Skeletal muscle tissue (tissue), 4 donors: ENCODE data around the gene NTSR2. TPM values are rescaled to one million over a fixed set of nuclear protein-coding genes. Genes with fewer than 3 reads are reported as not detected.

Experiments
- H3K27ac ChIP-seq: one replicate; pipeline ENCODE4 v1.7.0; 2013; ENCODE audit warnings: mild to moderate bottlenecking, low read depth, low read length, inconsistent platforms
- H3K27me3 ChIP-seq, 3 donors: one replicate each; pipeline ENCODE4 v1.7.0; 2013; ENCODE audit warnings: low read length in 3 of 3; ENCODE audit not compliant: control insufficient read depth in 3 of 3, insufficient read depth in 3 of 3
- H3K36me3 ChIP-seq, 3 donors: one replicate each; pipeline ENCODE4 v1.7.0; 2013; ENCODE audit warnings: low read length in 3 of 3; ENCODE audit not compliant: control insufficient read depth in 3 of 3, insufficient read depth in 3 of 3
- H3K4me1 ChIP-seq, 3 donors: one replicate each; pipeline ENCODE4 v1.7.0; 2013; ENCODE audit warnings: low read length in 3 of 3, mild to moderate bottlenecking in 3 of 3; ENCODE audit not compliant: control insufficient read depth in 3 of 3, insufficient read depth in 3 of 3
- H3K4me3 ChIP-seq, 3 donors: one replicate each; pipeline ENCODE4 v1.7.0; 2013; ENCODE audit warnings: low read length in 3 of 3
- H3K9ac ChIP-seq, 3 donors: one replicate each; pipeline ENCODE4 v1.7.0; 2013; ENCODE audit warnings: low read length in 3 of 3, mild to moderate bottlenecking in 3 of 3, moderate library complexity in 2 of 3, low read depth in 1 of 3
- H3K9me3 ChIP-seq, 3 donors: one replicate each; pipeline ENCODE4 v1.7.0; 2013; ENCODE audit warnings: low read length in 3 of 3; ENCODE audit not compliant: control insufficient read depth in 3 of 3
- total RNA-seq: library from RNA; depleted of rRNA; stranded (reverse); fragments of >200 nt; gene quantifications from one replicate; pipeline ENCODE4 v1.2.3, GENCODE V29; 2014
- donor health status: Osteomylitis.

The NTSR2 gene
- total RNA-seq, 1 donor from 2014 or later: not detected

- H3K27ac ChIP-seq: no peak overlapping the region
- H3K9ac ChIP-seq: no peak overlapping the region
- no peak overlapping the region for H3K4me3 ChIP-seq
- peaks cover 0 to 16% (median 0%) of the 10 kb centered on the region in 3 donors for H3K36me3 ChIP-seq
- H3K27me3 ChIP-seq: no peaks in the 10 kb centered on the region
- no peaks in the 10 kb centered on the region for H3K9me3 ChIP-seq
- peaks cover 9 to 19% (median 10%) of the 10 kb centered on the region in 3 donors for H3K4me1 ChIP-seq
Observed at GRCh38 chr2:11634584-11634983, 35.4 kb downstream of the NTSR2 start.

- Histone ChIP-seq H3K27me3 (no peaks in the 10 kb centered on the region), H3K4me1 (peaks cover 9 to 19% (median 10%) of the 10 kb centered on the region in 3 donors), H3K27ac (no peak overlapping the region), H3K36me3 (peaks cover 0 to 16% (median 0%) of the 10 kb centered on the region in 3 donors), H3K9me3 (no peaks in the 10 kb centered on the region), H3K4me3 (no peak overlapping the region), H3K9ac (no peak overlapping the region)
Observed at GRCh38 chr2:11633923-11634478, 36.0 kb downstream of the NTSR2 start.

DNA sequence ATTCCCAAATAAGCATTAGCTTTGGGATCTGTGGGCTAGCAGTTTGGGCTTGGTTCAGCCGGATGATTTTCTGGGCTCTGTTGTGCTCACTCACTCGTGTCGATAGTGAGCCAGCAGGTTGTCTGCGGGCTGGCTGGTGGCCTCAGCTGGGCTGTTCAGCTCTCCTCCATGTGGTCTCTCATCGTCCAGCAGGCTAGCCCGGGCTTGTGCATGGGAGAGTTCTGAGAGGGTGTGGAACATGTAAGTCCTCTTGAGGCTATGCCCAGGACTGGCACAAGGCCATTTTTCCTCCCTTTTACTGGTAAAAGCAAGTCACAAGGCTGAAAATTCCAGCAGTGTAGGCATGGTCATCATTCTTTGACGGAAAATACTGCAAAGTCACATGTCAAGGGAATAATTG, 38.5 kb downstream of the NTSR2 start:
- Histone ChIP-seq H3K27me3 (no peaks in the 10 kb centered on the region), H3K36me3 (peaks cover 6 to 25% (median 7%) of the 10 kb centered on the region in 3 donors), H3K4me3 (no peak overlapping the region), H3K4me1 (peaks cover 9 to 19% (median 10%) of the 10 kb centered on the region in 3 donors), H3K9me3 (peaks cover 3 to 6% (median 6%) of the 10 kb centered on the region in 3 donors), H3K9ac (no peak overlapping the region), H3K27ac (no peak overlapping the region)

- H3K36me3 ChIP-seq: peaks cover 6 to 26% (median 7%) of the 10 kb centered on the region in 3 donors
- H3K27me3 ChIP-seq: no peaks in the 10 kb centered on the region
- no peak overlapping the region for H3K27ac ChIP-seq
- H3K4me3 ChIP-seq: no peak overlapping the region
- peaks cover 9 to 19% (median 10%) of the 10 kb centered on the region in 3 donors for H3K4me1 ChIP-seq
- H3K9ac ChIP-seq: no peak overlapping the region
- H3K9me3 ChIP-seq: peaks cover 3 to 6% (median 6%) of the 10 kb centered on the region in 3 donors
Observed at GRCh38 chr2:11630855-11631254, 39.1 kb downstream of the NTSR2 start.

DNA sequence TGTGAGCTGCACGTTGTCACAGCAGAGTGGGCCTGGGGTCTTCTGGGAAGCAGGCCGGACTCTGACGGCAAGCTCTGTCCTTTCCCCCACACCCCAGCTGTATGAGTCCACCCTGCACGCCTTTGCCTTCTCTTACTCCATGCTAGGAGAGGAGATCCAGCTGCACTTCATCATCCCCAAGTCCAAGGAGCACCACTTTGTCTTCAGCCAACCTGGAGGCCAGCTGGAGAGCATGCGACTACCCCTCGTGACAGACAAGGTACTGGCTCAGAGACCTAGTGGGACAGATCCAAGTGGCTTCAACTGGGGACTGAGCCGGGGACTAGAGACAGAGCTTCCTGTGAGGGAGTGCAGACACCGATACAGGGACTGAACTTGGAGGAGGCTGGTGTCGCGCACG, 40.1 kb downstream of the NTSR2 start:
- H3K27me3 ChIP-seq: no peaks in the 10 kb centered on the region
- no peak overlapping the region for H3K4me3 ChIP-seq
- peaks cover 9 to 19% (median 10%) of the 10 kb centered on the region in 3 donors for H3K4me1 ChIP-seq
- H3K9me3 ChIP-seq: peaks cover 3 to 6% (median 6%) of the 10 kb centered on the region in 3 donors
- no peak overlapping the region for H3K27ac ChIP-seq
- peaks cover 6 to 22% (median 11%) of the 10 kb centered on the region in 3 donors for H3K36me3 ChIP-seq
- H3K9ac ChIP-seq: no peak overlapping the region

GRCh38 chr2:11629215-11629614, 40.8 kb downstream of the NTSR2 start:
- Histone ChIP-seq H3K9ac (no peak overlapping the region), H3K36me3 (peaks cover 6 to 21% (median 12%) of the 10 kb centered on the region in 3 donors), H3K9me3 (peaks cover 3 to 6% (median 6%) of the 10 kb centered on the region in 3 donors), H3K27ac (no peak overlapping the region), H3K27me3 (no peaks in the 10 kb centered on the region), H3K4me1 (peaks cover 9 to 19% (median 10%) of the 10 kb centered on the region in 3 donors), H3K4me3 (no peak overlapping the region)

- H3K27me3 ChIP-seq: no peaks in the 10 kb centered on the region
- peaks cover 3 to 6% (median 6%) of the 10 kb centered on the region in 3 donors for H3K9me3 ChIP-seq
- no peak overlapping the region for H3K9ac ChIP-seq
- H3K27ac ChIP-seq: no peak overlapping the region
- H3K4me1 ChIP-seq: peaks cover 9 to 19% (median 10%) of the 10 kb centered on the region in 3 donors
- no peak overlapping the region for H3K4me3 ChIP-seq
- H3K36me3 ChIP-seq: peaks cover 6 to 20% (median 12%) of the 10 kb centered on the region in 3 donors
Observed at GRCh38 chr2:11628675-11629074, 41.3 kb downstream of the NTSR2 start.

- Histone ChIP-seq H3K27ac (no peak overlapping the region), H3K36me3 (peaks cover 6 to 15% (median 12%) of the 10 kb centered on the region in 3 donors), H3K27me3 (no peaks in the 10 kb centered on the region), H3K9me3 (peaks cover 3 to 6% (median 6%) of the 10 kb centered on the region in 3 donors), H3K4me1 (peaks cover 4 to 8% (median 4%) of the 10 kb centered on the region in 3 donors), H3K9ac (no peak overlapping the region), H3K4me3 (no peak overlapping the region)
Observed at GRCh38 chr2:11625671-11626070, 44.3 kb downstream of the NTSR2 start.

DNA sequence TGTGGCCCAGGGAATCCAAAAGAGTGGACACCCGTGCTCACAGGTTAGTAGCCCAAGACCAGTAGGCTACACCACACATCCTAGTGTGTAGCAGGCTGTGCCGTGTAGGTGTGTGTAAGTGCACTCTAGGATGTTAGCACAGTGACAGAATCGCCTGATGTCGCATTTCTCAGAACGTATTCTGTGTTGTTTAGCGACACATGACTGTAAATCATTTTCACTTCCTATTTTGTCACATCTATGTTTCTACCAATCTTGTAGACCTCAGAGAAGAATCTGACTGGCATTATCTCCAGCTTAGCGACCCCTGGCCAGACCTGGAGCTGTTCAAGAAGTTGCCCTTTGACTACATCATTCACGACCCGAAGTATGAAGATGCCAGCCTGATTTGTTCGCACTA, 45.1 kb downstream of the NTSR2 start:
- Histone ChIP-seq H3K27ac (no peak overlapping the region), H3K4me1 (peaks cover 0 to 2% (median 1%) of the 10 kb centered on the region in 3 donors), H3K27me3 (no peaks in the 10 kb centered on the region)

GRCh38 chr2:11622611-11623010, 47.4 kb downstream of the NTSR2 start:
- H3K36me3 ChIP-seq: peaks cover 6 to 17% (median 12%) of the 10 kb centered on the region in 3 donors
- H3K4me3 ChIP-seq: no peak overlapping the region
- no peaks in the 10 kb centered on the region for H3K4me1 ChIP-seq
- no peaks in the 10 kb centered on the region for H3K27me3 ChIP-seq
- H3K9me3 ChIP-seq: peaks cover 3 to 6% (median 6%) of the 10 kb centered on the region in 3 donors
- no peak overlapping the region for H3K9ac ChIP-seq
- H3K27ac ChIP-seq: no peak overlapping the region

More for the DNA sequence above, 45.1 kb downstream of the NTSR2 start:
- H3K36me3 ChIP-seq: peaks cover 6 to 17% (median 12%) of the 10 kb centered on the region in 3 donors
- H3K9ac ChIP-seq: no peak overlapping the region
- no peak overlapping the region for H3K4me3 ChIP-seq
- H3K9me3 ChIP-seq: peaks cover 3 to 6% (median 6%) of the 10 kb centered on the region in 3 donors
